HFFc6 (cell line): Measurements from ENCODE around the gene PON1. TPM values are rescaled to one million over a fixed set of nuclear protein-coding genes. Genes with fewer than 3 reads are reported as not detected.

Source experiments
- DNase-seq: peaks from one replicate; pipeline ENCODE4 v3.0.0-alpha.2; 2018
- H3K27ac Mint-ChIP-seq: 2 replicates; pipeline ENCODE4 v1.8.0; 2020; ENCODE audit warnings: mild to moderate bottlenecking, mixed read lengths
- H3K27me3 Mint-ChIP-seq: 2 replicates; pipeline ENCODE4 v1.8.0; 2021; ENCODE audit warnings: mild to moderate bottlenecking, moderate library complexity, mixed read lengths; ENCODE audit not compliant: insufficient read depth
- H3K36me3 Mint-ChIP-seq: 2 replicates; pipeline ENCODE4 v1.8.0; 2021; ENCODE audit warnings: low read depth, mixed read lengths
- H3K4me1 Mint-ChIP-seq: 2 replicates; pipeline ENCODE4 v1.8.0; 2020; ENCODE audit warnings: low read depth, mixed read lengths
- H3K4me3 Mint-ChIP-seq: 2 replicates; pipeline ENCODE4 v1.8.0; 2020; ENCODE audit warnings: mild to moderate bottlenecking, moderate library complexity, mixed read lengths
- H3K9me3 Mint-ChIP-seq: 2 replicates; pipeline ENCODE4 v1.8.0; 2020; ENCODE audit warnings: mild to moderate bottlenecking, mixed read lengths
- CTCF ChIP-seq: fragments of 200-600 bp; sonication (generic); IDR thresholded peaks from 2 replicates; pipeline ENCODE4 v1.5.0; 2021; ENCODE audit warnings: antibody characterized with exemption, mild to moderate bottlenecking
- total RNA-seq, 6 experiments: library from RNA; stranded (reverse); fragmentation: NEBNext Ultra II Directional; extraction: Animal tissue kit (Norgen Biotek cat#: 25700); gene quantifications; 2 replicates in 1 of 6; 3 replicates in 5 of 6; pipeline ENCODE4 v1.2.3, GENCODE V29; 2021

PON1 gene
- total RNA-seq, 6 experiments from 2014 or later, result not detected

GRCh38 chr7:95265634-95266033, 58.7 kb downstream of the PON1 start:
- no peak overlapping the region for H3K4me3 Mint-ChIP-seq
- TF ChIP-seq CTCF, result no peak
- no peak overlapping the region for H3K27ac Mint-ChIP-seq
- no peaks in the 10 kb centered on the region for H3K36me3 Mint-ChIP-seq
- DNase-seq, result no peak
- H3K9me3 Mint-ChIP-seq, result no peaks in the 10 kb centered on the region
- H3K27me3 Mint-ChIP-seq, result peaks cover 3% of the 10 kb centered on the region; the same call in 1 of the 2 replicates
- no peaks in the 10 kb centered on the region for H3K4me1 Mint-ChIP-seq

DNA sequence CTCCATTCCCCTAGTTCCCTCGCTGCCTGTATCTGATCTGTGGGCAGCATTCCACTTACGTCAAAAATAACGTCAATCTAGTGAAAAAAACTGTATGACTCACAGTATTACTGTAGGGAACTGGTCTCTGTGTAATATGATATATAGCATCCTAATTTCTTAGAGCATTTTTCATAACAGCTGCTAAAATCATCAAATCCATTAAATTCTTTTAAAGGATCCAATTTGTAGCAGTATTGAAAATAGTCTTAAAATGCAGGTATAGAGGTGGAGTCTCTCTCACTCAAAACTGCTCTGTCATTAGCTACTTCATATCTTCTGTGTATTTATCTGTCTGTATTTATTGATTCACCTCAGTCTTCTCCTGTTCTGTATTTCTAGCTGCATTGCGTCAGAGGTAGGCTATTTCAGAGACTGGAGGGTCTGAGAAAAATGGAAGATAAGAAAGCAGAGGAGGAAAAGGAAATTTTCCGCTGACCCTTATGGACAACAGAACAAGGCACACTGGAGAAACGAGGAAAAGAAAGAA, 59.9 kb downstream of the PON1 start:
- Mint-ChIP-seq H3K4me3 (no peak overlapping the region), H3K36me3 (no peaks in the 10 kb centered on the region), H3K27ac (no peak overlapping the region), H3K4me1 (no peaks in the 10 kb centered on the region), H3K9me3 (no peaks in the 10 kb centered on the region), H3K27me3 (peaks cover 3% of the 10 kb centered on the region; the same call in 1 of the 2 replicates)
- peak; percentile 7 for DNase-seq
- TF ChIP-seq CTCF, result no peak

GRCh38 chr7:95263785-95264362, 60.5 kb downstream of the PON1 start:
- Mint-ChIP-seq H3K36me3 (no peaks in the 10 kb centered on the region), H3K27me3 (peaks cover 3% of the 10 kb centered on the region; the same call in 1 of the 2 replicates), H3K4me3 (no peak overlapping the region), H3K4me1 (no peaks in the 10 kb centered on the region), H3K27ac (no peak overlapping the region), H3K9me3 (no peaks in the 10 kb centered on the region)
- TF ChIP-seq CTCF, result no peak
- no peak for DNase-seq

GRCh38 chr7:95262875-95263274, 61.5 kb downstream of the PON1 start:
- Mint-ChIP-seq H3K9me3 (no peaks in the 10 kb centered on the region), H3K4me1 (no peaks in the 10 kb centered on the region), H3K36me3 (no peaks in the 10 kb centered on the region), H3K27me3 (no peaks in the 10 kb centered on the region), H3K27ac (no peak overlapping the region), H3K4me3 (no peak overlapping the region)
- DNase-seq, result no peak
- TF ChIP-seq CTCF, result no peak

GRCh38 chr7:95261895-95262415, 62.4 kb downstream of the PON1 start:
- no peaks in the 10 kb centered on the region for H3K4me1 Mint-ChIP-seq
- H3K27me3 Mint-ChIP-seq, result no peaks in the 10 kb centered on the region
- no peak for TF ChIP-seq CTCF

More at GRCh38 chr7:95261895-95262415, 62.4 kb downstream of the PON1 start:
- Mint-ChIP-seq H3K27ac (no peak overlapping the region), H3K9me3 (no peaks in the 10 kb centered on the region), H3K36me3 (no peaks in the 10 kb centered on the region), H3K4me3 (no peak overlapping the region)
- no peak for DNase-seq
